EL (cell line): ENCODE data around the gene LYST.
A peak's percentile ranks its signal among the peaks of the same experiment; 100 is the strongest.

Source experiments
- DNase-seq: peaks from one replicate; pipeline ENCODE4 v3.0.0-alpha.2; 2016

LYST gene

GRCh38 chr1:235883261-235883927 lies 16.7 kb upstream of the LYST start:
- DNase-seq, result peak; percentile 97

- no peak for DNase-seq
These were observed 16.1 kb upstream of the LYST start for GRCh38 chr1:235882816-235883215.

- DNase-seq, result no peak
These were observed 15.4 kb upstream of the LYST start for GRCh38 chr1:235881930-235882700.

- DNase-seq, result no peak
These were observed 11.5 kb upstream of the LYST start for GRCh38 chr1:235878082-235878811.

- DNase-seq, result no peak
These were observed 9.7 kb upstream of the LYST start for GRCh38 chr1:235876402-235876841.

- no peak for DNase-seq
These were observed 8.4 kb upstream of the LYST start for GRCh38 chr1:235875036-235875597.

- no peak for DNase-seq
These were observed 7.6 kb upstream of the LYST start for GRCh38 chr1:235874261-235874660.

- DNase-seq, result no peak
These were observed 6.9 kb upstream of the LYST start for GRCh38 chr1:235873571-235873970.

GRCh38 chr1:235873045-235873444 lies 6.3 kb upstream of the LYST start:
- no peak for DNase-seq

GRCh38 chr1:235872270-235872669 lies 5.6 kb upstream of the LYST start:
- DNase-seq, result no peak

- no peak for DNase-seq
These were observed 1.3 kb upstream of the LYST start for GRCh38 chr1:235867903-235868469.

GRCh38 chr1:235866913-235867845 lies 473 bp upstream of the LYST start:
- peak; percentile 91 for DNase-seq

GRCh38 chr1:235865565-235866204 lies 1.0 kb downstream of the LYST start:
- no peak for DNase-seq

GRCh38 chr1:235864931-235865525 lies 1.7 kb downstream of the LYST start:
- DNase-seq, result no peak

- DNase-seq, result no peak
These were observed 2.2 kb downstream of the LYST start for GRCh38 chr1:235864469-235864868.

GRCh38 chr1:235863699-235864093 lies 3.0 kb downstream of the LYST start:
- DNase-seq, result no peak

- no peak for DNase-seq
These were observed 4.8 kb downstream of the LYST start for GRCh38 chr1:235861857-235862256.

GRCh38 chr1:235860829-235861228 lies 5.9 kb downstream of the LYST start:
- DNase-seq, result no peak

GRCh38 chr1:235859789-235860188 lies 6.9 kb downstream of the LYST start:
- DNase-seq, result no peak

- no peak for DNase-seq
These were observed 7.9 kb downstream of the LYST start for GRCh38 chr1:235858766-235859165.

- no peak for DNase-seq
These were observed 8.9 kb downstream of the LYST start for GRCh38 chr1:235857756-235858155.
